Gastroesophageal sphincter (tissue), 3 donors: ENCODE results near the gene FBXW12.

Experiments
- CTCF ChIP-seq, 4 experiments: fragments of 200-600 bp in 2 of 4; fragments of 450-650 bp in 2 of 4; sonication (generic) in 1 of 4; IDR thresholded peaks; one replicate each; pipeline ENCODE4 v1.5.1; 2017 to 2019; ENCODE audit warnings: antibody characterized with exemption in 4 of 4, mild to moderate bottlenecking in 2 of 4, moderate library complexity in 2 of 4
- EP300 ChIP-seq: sonication (generic); formaldehyde crosslinking; IDR thresholded peaks from one replicate; pipeline ENCODE4 v1.6.1; 2017; ENCODE audit warnings: antibody characterized with exemption, mild to moderate bottlenecking
- POLR2A ChIP-seq, 2 donors: fragments of 450-650 bp; IDR thresholded peaks; one replicate each; pipeline ENCODE4 v1.6.1; 2017; ENCODE audit warnings: antibody characterized with exemption in 2 of 2, mild to moderate bottlenecking in 2 of 2, moderate library complexity in 1 of 2
- POLR2AphosphoS5 ChIP-seq: sonication (generic); formaldehyde crosslinking; IDR thresholded peaks from one replicate; pipeline ENCODE4 v1.6.1; 2017; ENCODE audit warnings: antibody characterized with exemption

- TF ChIP-seq CTCF (IDR thresholded peaks at IDR 0.05) (no peak), EP300 (no peak), POLR2A (IDR thresholded peaks at IDR 0.05) (no peak), POLR2AphosphoS5 (no peak)
These were observed 16.9 kb downstream of the FBXW12 start for GRCh38 chr3:48388966-48389365.
